Measurements from ENCODE around the gene ABI3BP. TPM values are rescaled to one million over a fixed set of nuclear protein-coding genes. Genes with fewer than 3 reads are reported as not detected.

Gene ABI3BP
- total RNA-seq, 1 experiment from 2014 or later, result 21.9 TPM

DNA sequence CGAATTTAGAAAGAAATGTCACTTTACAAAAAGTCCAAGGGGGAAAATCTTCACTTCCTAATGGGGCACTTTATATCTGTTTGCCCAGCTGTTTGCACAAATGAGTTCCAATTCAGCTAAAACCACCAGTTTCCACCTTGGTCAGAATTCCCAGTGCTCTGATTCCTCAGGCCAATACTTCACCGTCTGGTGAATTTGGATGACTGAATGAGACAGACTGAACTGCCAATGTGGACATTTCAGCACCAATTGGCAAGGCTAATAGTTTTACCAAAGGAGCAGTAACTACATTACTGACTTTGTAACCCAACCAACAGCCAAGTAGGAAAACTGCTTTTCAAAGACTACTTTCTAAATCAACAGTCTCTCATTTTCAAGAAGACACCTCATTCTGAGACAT is 51.8 kb downstream of the ABI3BP start:
- no peak for DNase-seq (ENCODE audit: low read depth)

DNA sequence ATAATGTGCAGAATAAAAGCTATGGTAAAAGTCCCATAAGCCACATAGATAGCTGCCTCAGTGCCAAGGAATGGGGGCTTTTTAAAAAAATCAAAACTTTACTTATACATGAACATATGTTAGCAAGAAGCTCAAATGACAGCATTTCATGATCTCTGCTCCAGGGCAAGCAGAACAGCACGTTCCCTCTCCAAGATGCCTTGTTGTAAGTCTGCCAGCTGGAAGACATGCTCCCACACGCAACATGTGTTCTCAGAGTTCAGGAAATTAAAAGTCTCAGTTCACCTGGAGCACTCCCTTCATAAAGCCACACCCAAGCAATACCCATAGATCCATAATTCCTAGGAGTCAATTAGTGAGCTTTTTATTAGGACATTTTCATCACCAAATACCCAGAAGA is 52.2 kb downstream of the ABI3BP start:
- no peak for DNase-seq (ENCODE audit: low read depth)

- no peak for DNase-seq (ENCODE audit: low read depth)
These were observed 56.3 kb downstream of the ABI3BP start for GRCh38 chr3:100936931-100937330.

GRCh38 chr3:100932491-100932890 is 60.7 kb downstream of the ABI3BP start:
- no peak for DNase-seq (ENCODE audit: low read depth)

- DNase-seq (ENCODE audit: low read depth), result peak; percentile 58
These were observed 64.4 kb downstream of the ABI3BP start for GRCh38 chr3:100928638-100929428.

- DNase-seq (ENCODE audit: low read depth), result no peak
These were observed 65.4 kb downstream of the ABI3BP start for GRCh38 chr3:100927775-100928174.

GRCh38 chr3:100915706-100916495 is 77.3 kb downstream of the ABI3BP start:
- no peak for DNase-seq (ENCODE audit: low read depth)

DNA sequence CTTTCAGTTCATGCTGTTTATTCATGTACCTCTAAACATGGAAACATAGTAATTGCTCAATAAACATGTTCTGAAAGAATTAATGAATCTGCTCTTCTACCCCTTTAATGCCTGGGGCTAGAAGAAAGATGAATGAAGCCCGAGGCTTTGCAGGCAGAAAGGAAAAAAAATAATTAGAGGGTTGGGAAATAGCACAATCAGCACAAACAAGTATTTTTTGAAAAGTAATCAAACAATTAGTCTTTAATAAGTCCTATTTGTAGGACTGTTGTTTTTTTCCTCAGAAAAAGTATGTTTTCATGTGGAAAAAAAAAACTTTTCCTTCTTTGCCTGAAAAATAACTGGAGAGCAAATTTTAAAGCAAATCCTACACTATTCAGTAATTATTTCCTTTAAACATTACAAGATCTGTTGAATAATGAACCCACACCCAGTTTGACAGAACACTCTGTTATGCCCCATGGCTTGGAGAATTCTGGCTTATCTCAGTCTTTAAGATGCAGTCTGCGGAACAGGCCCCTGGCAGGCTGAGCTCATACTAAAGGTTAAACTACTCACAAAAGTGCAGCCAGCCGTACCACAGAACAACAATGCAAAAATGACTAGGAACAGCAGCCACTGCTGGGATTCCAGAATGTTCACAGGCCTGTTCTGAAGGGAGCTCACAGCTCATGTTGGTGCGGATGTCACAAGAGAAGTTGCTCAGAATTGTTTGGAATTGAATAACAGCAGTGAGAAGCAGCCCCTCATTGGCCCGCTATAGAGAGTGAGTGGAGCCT is 79.2 kb downstream of the ABI3BP start:
- DNase-seq (ENCODE audit: low read depth), result no peak

DNA sequence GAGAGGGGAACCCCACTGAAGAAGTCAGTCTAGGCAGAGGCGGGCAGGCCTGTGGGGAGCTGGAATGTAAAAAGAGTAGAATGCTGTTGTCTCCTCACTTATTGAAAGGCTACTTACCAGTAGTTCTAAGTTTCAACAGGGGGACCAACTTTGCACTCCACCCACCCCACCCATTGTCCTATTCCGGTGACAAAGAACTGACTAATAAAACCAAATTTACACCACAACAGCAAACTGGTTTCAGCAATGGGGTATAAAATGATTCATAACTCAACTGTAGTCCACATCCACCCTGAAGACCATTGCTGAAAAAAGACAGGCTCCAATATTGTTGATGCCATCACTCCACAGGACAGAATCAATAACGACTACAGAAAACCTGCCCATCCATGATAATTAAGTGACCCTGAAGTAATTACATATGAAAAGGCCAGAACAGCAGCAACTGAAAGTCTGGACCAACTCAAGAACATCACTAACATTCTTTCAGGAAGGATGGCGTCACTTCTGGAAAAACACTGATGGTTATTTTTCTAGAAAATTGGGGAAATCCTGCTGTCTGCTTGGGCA is 80.2 kb downstream of the ABI3BP start:
- peak; percentile 16 for DNase-seq (ENCODE audit: low read depth)

GRCh38 chr3:100912571-100912970 is 80.7 kb downstream of the ABI3BP start:
- DNase-seq (ENCODE audit: low read depth), result no peak

DNA sequence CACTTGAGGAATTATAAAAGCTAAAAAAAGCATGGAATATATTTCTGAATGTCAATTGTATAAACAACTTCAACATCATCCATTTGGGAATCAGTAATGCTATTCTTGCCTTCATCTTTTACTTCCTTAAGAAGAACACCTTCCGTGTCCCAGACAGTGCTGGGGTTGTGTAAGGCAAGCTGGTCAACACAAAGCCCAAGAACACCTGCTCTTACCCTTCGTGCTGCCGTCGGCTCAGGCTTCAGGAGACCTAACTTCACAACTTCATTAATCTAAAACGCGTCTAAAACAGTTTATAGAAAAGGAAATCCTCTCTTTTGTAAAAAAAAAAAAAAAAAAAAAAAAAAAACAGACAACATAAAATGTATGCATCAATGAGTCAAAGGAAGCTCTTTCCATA is 81.3 kb downstream of the ABI3BP start:
- no peak for DNase-seq (ENCODE audit: low read depth)

- DNase-seq (ENCODE audit: low read depth), result peak; percentile 39
These were observed 82.2 kb downstream of the ABI3BP start for GRCh38 chr3:100910986-100911385.

DNA sequence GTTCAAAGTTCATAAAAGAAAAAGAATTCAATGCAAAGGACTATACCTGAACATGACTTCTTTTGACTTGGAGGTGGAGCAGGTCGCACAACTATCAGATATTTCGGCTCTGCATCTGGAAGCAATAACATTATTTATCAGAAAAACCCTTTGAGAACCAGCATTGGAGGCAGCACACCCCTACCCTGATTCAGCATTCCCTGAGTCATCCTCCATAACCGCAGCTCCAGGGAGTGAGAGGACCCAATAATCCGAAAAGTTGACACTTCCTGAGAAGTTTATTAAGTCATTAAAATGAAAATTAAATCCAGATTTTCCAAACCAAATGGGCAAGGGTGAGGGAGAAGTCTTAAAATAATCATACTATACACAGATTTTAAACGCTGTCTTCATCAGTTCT is 90.6 kb downstream of the ABI3BP start:
- peak; percentile 60 for DNase-seq (ENCODE audit: low read depth)

- DNase-seq (ENCODE audit: low read depth), result no peak
These were observed 92.4 kb downstream of the ABI3BP start for GRCh38 chr3:100900671-100901335.

GRCh38 chr3:100899440-100900091 is 93.7 kb downstream of the ABI3BP start:
- peak; percentile 38 for DNase-seq (ENCODE audit: low read depth)

GRCh38 chr3:100898681-100899080 is 94.5 kb downstream of the ABI3BP start:
- DNase-seq (ENCODE audit: low read depth), result no peak

GRCh38 chr3:100896994-100897393 is 96.2 kb downstream of the ABI3BP start:
- no peak for DNase-seq (ENCODE audit: low read depth)

GRCh38 chr3:100893590-100893989 is 99.6 kb downstream of the ABI3BP start:
- peak; percentile 44 for DNase-seq (ENCODE audit: low read depth)

GRCh38 chr3:100893108-100893507 is 100.1 kb downstream of the ABI3BP start:
- DNase-seq (ENCODE audit: low read depth), result no peak

- DNase-seq (ENCODE audit: low read depth), result no peak
These were observed 101.4 kb downstream of the ABI3BP start for GRCh38 chr3:100891827-100892226.

- DNase-seq (ENCODE audit: low read depth), result peak; percentile 32
These were observed 102.2 kb downstream of the ABI3BP start for GRCh38 chr3:100891033-100891432.
